Neural progenitor cell (in vitro differentiated cells): ENCODE measurements around the gene MYLK3. TPM values are rescaled to one million over a fixed set of nuclear protein-coding genes. Genes with fewer than 3 reads are reported as not detected.

Experiments
- DNase-seq: peaks from one replicate; pipeline ENCODE4 v3.0.0-alpha.2; 2016; ENCODE audit warnings: low spot score
- H2AFZ ChIP-seq: fragments of 200-600 bp; sonication (generic); replicated peaks from 2 replicates; pipeline ENCODE4 v1.6.1; 2016; ENCODE audit warnings: antibody characterized with exemption
- H3F3A ChIP-seq: fragments of 200-600 bp; sonication (generic); 2 replicates; pipeline ENCODE4 v1.6.1; 2016; ENCODE audit warnings: antibody characterized with exemption, low read depth
- H3K27ac ChIP-seq: fragments of 200-600 bp; sonication (generic); 2 replicates; pipeline ENCODE4 v1.5.1; 2016; ENCODE audit warnings: mild to moderate bottlenecking
- H3K27me3 ChIP-seq: fragments of 200-600 bp; sonication (generic); 2 replicates; pipeline ENCODE4 v1.6.1; 2016; ENCODE audit warnings: mild to moderate bottlenecking, moderate library complexity
- H3K36me3 ChIP-seq: fragments of 200-600 bp; sonication (generic); 2 replicates; pipeline ENCODE4 v1.5.1; 2016
- H3K4me1 ChIP-seq: fragments of 200-600 bp; sonication (generic); 2 replicates; pipeline ENCODE4 v1.6.1; 2016; ENCODE audit warnings: mixed run types
- H3K4me2 ChIP-seq: fragments of 200-600 bp; sonication (generic); 2 replicates; pipeline ENCODE4 v1.6.1; 2016
- H3K4me3 ChIP-seq: fragments of 200-600 bp; sonication (generic); 2 replicates; pipeline ENCODE4 v1.5.1; 2016
- H3K79me2 ChIP-seq: fragments of 200-600 bp; sonication (generic); 2 replicates; pipeline ENCODE4 v1.6.1; 2016; ENCODE audit warnings: low read depth
- H3K9ac ChIP-seq: fragments of 200-600 bp; sonication (generic); 2 replicates; pipeline ENCODE4 v1.6.1; 2016
- H3K9me3 ChIP-seq: fragments of 200-600 bp; sonication (generic); 2 replicates; pipeline ENCODE4 v1.5.1; 2016; ENCODE audit warnings: low read depth
- H4K20me1 ChIP-seq: fragments of 200-600 bp; sonication (generic); 2 replicates; pipeline ENCODE4 v1.6.1; 2016; ENCODE audit warnings: low read depth
- H3K27ac Mint-ChIP-seq: 3 replicates; pipeline ENCODE4 v1.8.0; 2021; ENCODE audit warnings: mixed read lengths
- H3K27me3 Mint-ChIP-seq: 2 replicates; pipeline ENCODE4 v1.8.0; 2022; ENCODE audit warnings: low read depth, mild to moderate bottlenecking, inconsistent platforms, moderate library complexity, mixed read lengths; ENCODE audit not compliant: insufficient read depth
- H3K36me3 Mint-ChIP-seq: 3 replicates; pipeline ENCODE4 v1.8.0; 2021; ENCODE audit warnings: mixed read lengths
- H3K4me1 Mint-ChIP-seq: 3 replicates; pipeline ENCODE4 v1.8.0; 2021; ENCODE audit warnings: mixed read lengths
- H3K4me3 Mint-ChIP-seq: 3 replicates; pipeline ENCODE4 v1.8.0; 2021; ENCODE audit warnings: mild to moderate bottlenecking, moderate library complexity, mixed read lengths
- H3K9me3 Mint-ChIP-seq: 3 replicates; pipeline ENCODE4 v1.8.0; 2020; ENCODE audit warnings: mixed read lengths
- EZH2 ChIP-seq: fragments of 200-600 bp; sonication (generic); IDR thresholded peaks from 2 replicates; pipeline ENCODE4 v1.6.1; 2017; ENCODE audit warnings: antibody characterized with exemption, mild to moderate bottlenecking, moderate library complexity
- EZH2phosphoT487 ChIP-seq: fragments of 200-600 bp; sonication (generic); IDR thresholded peaks from 2 replicates; pipeline ENCODE4 v1.6.1; 2017; ENCODE audit warnings: antibody characterized with exemption
- total RNA-seq: library from RNA; depleted of rRNA; stranded (reverse); fragments of >200 nt; gene quantifications from 2 replicates; pipeline ENCODE4 v1.2.3, GENCODE V29; 2015; ENCODE audit warnings: low replicate concordance
- TF ChIP-seq, protein P1 (sequence below): fragments of 200-600 bp; sonication (generic); IDR thresholded peaks from 2 replicates; pipeline ENCODE4 v1.5.1; 2017; ENCODE audit warnings: antibody characterized with exemption, mild to moderate bottlenecking

The MYLK3 gene
- total RNA-seq, 1 donor from 2014 or later = 1.6 TPM

- Histone ChIP-seq H3F3A (no peaks in the 10 kb centered on the region), H2AFZ (no peak overlapping the region), H3K9me3 (no peaks in the 10 kb centered on the region), H3K27ac (no peak overlapping the region), H3K4me1 (peaks cover 8% of the 10 kb centered on the region), H3K79me2 (no peaks in the 10 kb centered on the region), H3K36me3 (no peaks in the 10 kb centered on the region), H4K20me1 (no peaks in the 10 kb centered on the region), H3K9ac (no peak overlapping the region), H3K27me3 (no peaks in the 10 kb centered on the region), H3K4me3 (no peak overlapping the region), H3K4me2 (no peak overlapping the region)
- Mint-ChIP-seq H3K27ac (peak overlapping the region; percentile 5), H3K4me3 (no peak overlapping the region), H3K27me3 (peaks cover 5% of the 10 kb centered on the region), H3K4me1 (peaks cover 14% of the 10 kb centered on the region), H3K9me3 (no peaks in the 10 kb centered on the region), H3K36me3 (no peaks in the 10 kb centered on the region)
- TF ChIP-seq EZH2 (no peak), EZH2phosphoT487 (no peak)
- TF ChIP-seq, protein P1, sequence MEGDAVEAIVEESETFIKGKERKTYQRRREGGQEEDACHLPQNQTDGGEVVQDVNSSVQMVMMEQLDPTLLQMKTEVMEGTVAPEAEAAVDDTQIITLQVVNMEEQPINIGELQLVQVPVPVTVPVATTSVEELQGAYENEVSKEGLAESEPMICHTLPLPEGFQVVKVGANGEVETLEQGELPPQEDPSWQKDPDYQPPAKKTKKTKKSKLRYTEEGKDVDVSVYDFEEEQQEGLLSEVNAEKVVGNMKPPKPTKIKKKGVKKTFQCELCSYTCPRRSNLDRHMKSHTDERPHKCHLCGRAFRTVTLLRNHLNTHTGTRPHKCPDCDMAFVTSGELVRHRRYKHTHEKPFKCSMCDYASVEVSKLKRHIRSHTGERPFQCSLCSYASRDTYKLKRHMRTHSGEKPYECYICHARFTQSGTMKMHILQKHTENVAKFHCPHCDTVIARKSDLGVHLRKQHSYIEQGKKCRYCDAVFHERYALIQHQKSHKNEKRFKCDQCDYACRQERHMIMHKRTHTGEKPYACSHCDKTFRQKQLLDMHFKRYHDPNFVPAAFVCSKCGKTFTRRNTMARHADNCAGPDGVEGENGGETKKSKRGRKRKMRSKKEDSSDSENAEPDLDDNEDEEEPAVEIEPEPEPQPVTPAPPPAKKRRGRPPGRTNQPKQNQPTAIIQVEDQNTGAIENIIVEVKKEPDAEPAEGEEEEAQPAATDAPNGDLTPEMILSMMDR = no peak
- no peak for DNase-seq
These were observed 4.9 kb upstream of the MYLK3 start for GRCh38 chr16:46753015-46753414.

GRCh38 chr16:46751381-46751780, 3.2 kb upstream of the MYLK3 start:
- Mint-ChIP-seq H3K36me3 (no peaks in the 10 kb centered on the region), H3K4me1 (peaks cover 10% of the 10 kb centered on the region), H3K27me3 (peaks cover 5% of the 10 kb centered on the region), H3K9me3 (no peaks in the 10 kb centered on the region), H3K27ac (no peak overlapping the region), H3K4me3 (no peak overlapping the region)
- Histone ChIP-seq H3K36me3 (no peaks in the 10 kb centered on the region), H3F3A (no peaks in the 10 kb centered on the region), H2AFZ (no peak overlapping the region), H3K79me2 (no peaks in the 10 kb centered on the region), H3K4me1 (peaks cover 3% of the 10 kb centered on the region), H3K27ac (no peak overlapping the region), H3K9ac (no peak overlapping the region), H3K4me3 (no peak overlapping the region), H3K27me3 (no peaks in the 10 kb centered on the region), H3K9me3 (no peaks in the 10 kb centered on the region), H3K4me2 (no peak overlapping the region), H4K20me1 (no peaks in the 10 kb centered on the region)
- DNase-seq = no peak
- TF ChIP-seq, protein P1 = no peak

- no peak overlapping the region for H3K4me3 ChIP-seq
- Mint-ChIP-seq H3K4me1 (peaks cover 14% of the 10 kb centered on the region), H3K27me3 (peaks cover 5% of the 10 kb centered on the region), H3K27ac (peak overlapping the region; percentile 63), H3K4me3 (no peak overlapping the region), H3K36me3 (no peaks in the 10 kb centered on the region), H3K9me3 (no peaks in the 10 kb centered on the region)
- H3K27ac ChIP-seq = no peak overlapping the region
- H3K4me2 ChIP-seq = no peak overlapping the region
- DNase-seq = no peak
- H3K79me2 ChIP-seq = no peaks in the 10 kb centered on the region
- no peak for TF ChIP-seq EZH2
- H3F3A ChIP-seq = no peaks in the 10 kb centered on the region
- no peak overlapping the region for H2AFZ ChIP-seq
- H3K36me3 ChIP-seq = no peaks in the 10 kb centered on the region
- no peaks in the 10 kb centered on the region for H3K27me3 ChIP-seq
- peaks cover 6% of the 10 kb centered on the region for H3K4me1 ChIP-seq
- no peaks in the 10 kb centered on the region for H3K9me3 ChIP-seq
- no peaks in the 10 kb centered on the region for H4K20me1 ChIP-seq
- no peak overlapping the region for H3K9ac ChIP-seq
These were observed 896 bp upstream of the MYLK3 start for GRCh38 chr16:46748775-46749705.
